CD4-positive, alpha-beta memory T cell (primary cell): ENCODE data around the gene ABHD1. TPM values are rescaled to one million over a fixed set of nuclear protein-coding genes. Genes with fewer than 3 reads are reported as not detected.

Experiments used
- CTCF ChIA-PET: fragments of 350-600 bp; sonication (Branson Sonifier 250); formaldehyde crosslinking; loops from one replicate; lab custom pipeline; 2021; ENCODE audit warnings: inconsistent platforms; ENCODE audit not compliant: partially characterized antibody; lab: Charles Lee
- POLR2A ChIA-PET: fragments of 350-600 bp; sonication (Branson Sonifier 250); formaldehyde crosslinking; loops from one replicate; lab custom pipeline; 2021; ENCODE audit not compliant: partially characterized antibody; lab: Charles Lee
- DNase-seq, 5 donors: peaks; one replicate each; pipeline versions ENCODE4 v3.0.0 to v3.0.0-alpha.2; 2020 to 2022; ENCODE audit warnings: mixed read lengths in 1 of 5
- H3K27ac ChIP-seq: one replicate; pipeline ENCODE4 v1.7.0; 2013; ENCODE audit warnings: low read depth, low read length
- H3K27me3 ChIP-seq: 2 replicates; pipeline ENCODE4 v1.7.0; 2013; ENCODE audit warnings: mild to moderate bottlenecking, low read length, moderate library complexity; ENCODE audit not compliant: insufficient read depth
- H3K36me3 ChIP-seq: 2 replicates; pipeline ENCODE4 v1.7.0; 2013; ENCODE audit warnings: mild to moderate bottlenecking, low read length, moderate library complexity; ENCODE audit not compliant: insufficient read depth
- H3K4me1 ChIP-seq: 2 replicates; pipeline ENCODE4 v1.7.0; 2013; ENCODE audit warnings: mild to moderate bottlenecking, low read length, moderate library complexity; ENCODE audit not compliant: insufficient read depth
- H3K4me3 ChIP-seq, 2 donors: one replicate each; pipeline ENCODE4 v1.7.0; 2013; ENCODE audit warnings: low read length in 2 of 2, mild to moderate bottlenecking in 1 of 2
- H3K9me3 ChIP-seq, 2 donors: one replicate each; pipeline ENCODE4 v1.7.0; 2013; ENCODE audit warnings: low read length in 2 of 2, control low read depth in 1 of 2; ENCODE audit not compliant: control insufficient read depth in 1 of 2
- H3K27ac Mint-ChIP-seq, 7 donors: one replicate each; pipeline ENCODE4 v1.8.0; 2020 to 2021; ENCODE audit warnings: mixed read lengths in 7 of 7, mild to moderate bottlenecking in 6 of 7, inconsistent platforms in 3 of 7, moderate library complexity in 3 of 7
- H3K27me3 Mint-ChIP-seq, 2 donors: one replicate each; pipeline ENCODE4 v1.8.0; 2020 to 2021; ENCODE audit warnings: mixed read lengths in 2 of 2
- H3K36me3 Mint-ChIP-seq, 2 donors: one replicate each; pipeline ENCODE4 v1.8.0; 2020 to 2021; ENCODE audit warnings: mixed read lengths in 2 of 2, inconsistent platforms in 1 of 2, mild to moderate bottlenecking in 1 of 2
- H3K4me1 Mint-ChIP-seq, 4 donors: one replicate each; pipeline ENCODE4 v1.8.0; 2020 to 2021; ENCODE audit warnings: mixed read lengths in 4 of 4, mild to moderate bottlenecking in 1 of 4
- H3K4me3 Mint-ChIP-seq, 8 donors: one replicate each; pipeline ENCODE4 v1.8.0; 2020 to 2021; ENCODE audit warnings: mixed read lengths in 8 of 8, mild to moderate bottlenecking in 7 of 8, moderate library complexity in 6 of 8, inconsistent platforms in 3 of 8
- H3K9me3 Mint-ChIP-seq, 8 donors: one replicate each; pipeline ENCODE4 v1.8.0; 2020 to 2021; ENCODE audit warnings: mixed read lengths in 8 of 8, mild to moderate bottlenecking in 5 of 8, inconsistent platforms in 3 of 8, moderate library complexity in 1 of 8
- intact Hi-C: fragments of 100-400 bp; cut with micrococcal nuclease; formaldehyde crosslinking; loops from one replicate; pipeline ENCODE4 v1.15.1; 2023
- polyA plus RNA-seq, 2 donors: library from polyadenylated mRNA; unstranded; fragments of 300-500 nt; fragmentation: Illumina TruSeq; gene quantifications; one replicate each; pipeline ENCODE4 v1.2.3, GENCODE V29; 2021
- total RNA-seq, 2 experiments: library from RNA; stranded (reverse); gene quantifications; one replicate each; pipeline ENCODE4 v1.2.3, GENCODE V29; 2021

ABHD1 gene
- total and polyA plus RNA-seq, 4 experiments from 2014 or later: 0.49 to 2.1 (median 1.2) TPM

- DNase-seq: peak in 3 of 5 donors; percentile 34 to 39 (median 37)
Observed at GRCh38 chr2:27095745-27096651, 27.6 kb upstream of the ABHD1 start.

GRCh38 chr2:27096748-27097297, 26.8 kb upstream of the ABHD1 start:
- Mint-ChIP-seq H3K36me3 (peaks cover 0 to 1% of the 10 kb centered on the region in 2 donors), H3K27ac (peak overlapping the region in 2 of 7 donors; percentile 50 to 51), H3K9me3 (no peaks in the 10 kb centered on the region), H3K4me3 (peak overlapping the region in 1 of 8 donors; percentile 35), H3K27me3 (no peaks in the 10 kb centered on the region), H3K4me1 (peaks cover 8 to 16% (median 10%) of the 10 kb centered on the region in 4 donors)
- DNase-seq: no peak
- intact Hi-C loops: no loop called here
- POLR2A ChIA-PET: interaction anchor here (0.9 to 2.0 kb wide), 4 partner anchors 10 to 25 kb away, joined by 3 to 10 read pairs (median 5); partner anchors contain the start of genes KHK and OST4
- Histone ChIP-seq H3K4me3 (no peak overlapping the region), H3K9me3 (no peaks in the 10 kb centered on the region), H3K4me1 (peaks cover 9% of the 10 kb centered on the region), H3K27me3 (no peaks in the 10 kb centered on the region), H3K27ac (no peak overlapping the region), H3K36me3 (no peaks in the 10 kb centered on the region)
- CTCF ChIA-PET: interaction anchor here (0.6 to 10.0 kb wide), 9 partner anchors 10 to 586 kb away, joined by 3 to 121 read pairs (median 5); partner anchors contain the start of genes KHK and TRIM54

More at GRCh38 chr2:27095745-27096651, 27.6 kb upstream of the ABHD1 start:
- H3K27me3 Mint-ChIP-seq: no peaks in the 10 kb centered on the region
- intact Hi-C loops: no loop called here
- no peaks in the 10 kb centered on the region for H3K9me3 ChIP-seq
- CTCF ChIA-PET: interaction anchor here (0.6 to 10.0 kb wide), 6 partner anchors 9 to 588 kb away, joined by 3 to 121 read pairs (median 7); partner anchors contain the start of genes KHK and TRIM54
- peak overlapping the region in 7 of 8 donors; percentile 5 to 81 (median 61) for H3K4me3 Mint-ChIP-seq
- POLR2A ChIA-PET: interaction anchor here (0.9 to 2.0 kb wide), 4 partner anchors 10 to 24 kb away, joined by 3 to 10 read pairs (median 5); partner anchors contain the start of genes KHK and OST4
- H3K4me1 ChIP-seq: peaks cover 9% of the 10 kb centered on the region
- H3K27me3 ChIP-seq: no peaks in the 10 kb centered on the region
- peaks cover 8 to 16% (median 10%) of the 10 kb centered on the region in 4 donors for H3K4me1 Mint-ChIP-seq
- no peak overlapping the region for H3K4me3 ChIP-seq
- peaks cover 0 to 1% of the 10 kb centered on the region in 2 donors for H3K36me3 Mint-ChIP-seq
- H3K27ac Mint-ChIP-seq: peak overlapping the region in 4 of 7 donors; percentile 35 to 84 (median 53)
- H3K36me3 ChIP-seq: no peaks in the 10 kb centered on the region
- no peak overlapping the region for H3K27ac ChIP-seq
- no peaks in the 10 kb centered on the region for H3K9me3 Mint-ChIP-seq

GRCh38 chr2:27097341-27097740, 26.3 kb upstream of the ABHD1 start:
- POLR2A ChIA-PET: interaction anchor here (1.3 to 1.8 kb wide), 2 partner anchors 16 to 26 kb away, joined by 4 to 6 read pairs; partner anchors contain the start of gene OST4
- H3K4me1 ChIP-seq: peaks cover 9% of the 10 kb centered on the region
- CTCF ChIA-PET: interaction anchor here (0.9 to 10.0 kb wide), 8 partner anchors 10 to 206 kb away, joined by 3 to 121 read pairs (median 6); partner anchors contain the start of genes KHK and TRIM54
- no peaks in the 10 kb centered on the region for H3K36me3 ChIP-seq
- peaks cover 8 to 16% (median 10%) of the 10 kb centered on the region in 4 donors for H3K4me1 Mint-ChIP-seq
- no peaks in the 10 kb centered on the region for H3K9me3 ChIP-seq
- no peaks in the 10 kb centered on the region for H3K9me3 Mint-ChIP-seq
- no peak overlapping the region for H3K27ac ChIP-seq
- no peaks in the 10 kb centered on the region for H3K27me3 ChIP-seq
- H3K4me3 Mint-ChIP-seq: no peak overlapping the region
- H3K4me3 ChIP-seq: no peak overlapping the region
- H3K36me3 Mint-ChIP-seq: peaks cover 0 to 1% of the 10 kb centered on the region in 2 donors
- intact Hi-C loops: no loop called here
- no peaks in the 10 kb centered on the region for H3K27me3 Mint-ChIP-seq
- no peak overlapping the region for H3K27ac Mint-ChIP-seq
- DNase-seq: no peak

- intact Hi-C loops: no loop called here
- ChIA-PET POLR2A (no interaction called here), CTCF (interaction anchor here (0.5 to 10.0 kb wide), 9 partner anchors 8 to 254 kb away, joined by 3 to 121 read pairs (median 5); partner anchors contain the start of genes ABHD1 and TRIM54)
- Histone ChIP-seq H3K9me3 (no peaks in the 10 kb centered on the region), H3K27me3 (no peaks in the 10 kb centered on the region), H3K4me3 (no peak overlapping the region), H3K27ac (no peak overlapping the region), H3K4me1 (peaks cover 9% of the 10 kb centered on the region), H3K36me3 (no peaks in the 10 kb centered on the region)
- H3K27me3 Mint-ChIP-seq: no peaks in the 10 kb centered on the region
- H3K36me3 Mint-ChIP-seq: peaks cover 0 to 1% of the 10 kb centered on the region in 2 donors
- H3K27ac Mint-ChIP-seq: no peak overlapping the region
- H3K4me1 Mint-ChIP-seq: peaks cover 8 to 16% (median 10%) of the 10 kb centered on the region in 4 donors
- no peak overlapping the region for H3K4me3 Mint-ChIP-seq
- no peak for DNase-seq
- H3K9me3 Mint-ChIP-seq: no peaks in the 10 kb centered on the region
Observed at GRCh38 chr2:27099334-27099955, 24.2 kb upstream of the ABHD1 start.

GRCh38 chr2:27100036-27100435, 23.6 kb upstream of the ABHD1 start:
- no peaks in the 10 kb centered on the region for H3K9me3 Mint-ChIP-seq
- H3K27ac Mint-ChIP-seq: peak overlapping the region in 1 of 7 donors; percentile 42
- peaks cover 0 to 1% of the 10 kb centered on the region in 2 donors for H3K36me3 Mint-ChIP-seq
- no peaks in the 10 kb centered on the region for H3K9me3 ChIP-seq
- H3K4me1 Mint-ChIP-seq: peaks cover 8 to 16% (median 10%) of the 10 kb centered on the region in 4 donors
- H3K4me3 ChIP-seq: no peak overlapping the region
- no peak for DNase-seq
- H3K4me3 Mint-ChIP-seq: no peak overlapping the region
- ChIA-PET POLR2A (no interaction called here), CTCF (interaction anchor here (0.5 to 10.0 kb wide), 9 partner anchors 9 to 253 kb away, joined by 3 to 121 read pairs (median 5); partner anchors contain the start of genes ABHD1 and TRIM54)
- H3K27ac ChIP-seq: no peak overlapping the region
- peaks cover 0 to 2% of the 10 kb centered on the region in 2 donors for H3K27me3 Mint-ChIP-seq
- no peaks in the 10 kb centered on the region for H3K27me3 ChIP-seq
- H3K4me1 ChIP-seq: peaks cover 9% of the 10 kb centered on the region
- no peaks in the 10 kb centered on the region for H3K36me3 ChIP-seq
- intact Hi-C loops: no loop called here

GRCh38 chr2:27102329-27102728, 21.3 kb upstream of the ABHD1 start:
- DNase-seq: no peak
- ChIA-PET CTCF (interaction anchor here (2.6 to 10.0 kb wide), 2 partner anchors 180 to 201 kb away, joined by 13 to 121 read pairs; partner anchors contain the start of gene TRIM54), POLR2A (no interaction called here)
- no peaks in the 10 kb centered on the region for H3K9me3 Mint-ChIP-seq
- Histone ChIP-seq H3K27ac (no peak overlapping the region), H3K4me3 (no peak overlapping the region), H3K36me3 (no peaks in the 10 kb centered on the region), H3K9me3 (no peaks in the 10 kb centered on the region), H3K4me1 (no peaks in the 10 kb centered on the region), H3K27me3 (no peaks in the 10 kb centered on the region)
- no peak overlapping the region for H3K4me3 Mint-ChIP-seq
- no peak overlapping the region for H3K27ac Mint-ChIP-seq
- H3K36me3 Mint-ChIP-seq: peaks cover 0 to 1% of the 10 kb centered on the region in 2 donors
- peaks cover 4 to 8% of the 10 kb centered on the region in 2 donors for H3K27me3 Mint-ChIP-seq
- intact Hi-C loops: no loop called here
- peaks cover 0 to 3% (median 0%) of the 10 kb centered on the region in 4 donors for H3K4me1 Mint-ChIP-seq
